ENCODE results near the gene RIOK3. TPM values are rescaled to one million over a fixed set of nuclear protein-coding genes. Genes with fewer than 3 reads are reported as not detected.
"Not testable (repeated sequence)": the region's sequence is repeated elsewhere in the genome, so short reads cannot be mapped to it uniquely, and the experiment has no call there.

Gene RIOK3
- 52.4 and 58.5 TPM in 2 replicates for total RNA-seq (2014; rRNA removed; shearing (Covaris generic))
- polyA plus RNA-seq (2015; cell fraction: cytosol; rRNA removed): 33.1 and 34.2 TPM in 2 replicates
- polyA plus RNA-seq (2015; cell fraction: nucleus; rRNA removed): 46.0 and 52.2 TPM in 2 replicates

GRCh38 chr18:23452728-23453679, at the start of gene RIOK3:
Gene RIOK3 (plus strand): TSS chr18:23453287. CDS start chr18:23453440, 153 bp downstream.
- in situ Hi-C loops (cut with HindIII; ENCODE audit: low pct_unique_long_range_greater_than_20kb, low sequenced_read_pairs): no loop called here
- DNase-seq (ENCODE audit: low read depth, low spot score): peak; percentile 96

GRCh38 chr18:23403310-23403709, 49.8 kb upstream of the RIOK3 start:
- in situ Hi-C loops (cut with HindIII; ENCODE audit: low pct_unique_long_range_greater_than_20kb, low sequenced_read_pairs): no loop called here
- DNase-seq (ENCODE audit: low read depth, low spot score): no peak

- in situ Hi-C loops (cut with HindIII; ENCODE audit: low pct_unique_long_range_greater_than_20kb, low sequenced_read_pairs): no loop called here
- no peak for DNase-seq (ENCODE audit: low read depth, low spot score)
Measured at GRCh38 chr18:23405636-23406035, 47.5 kb upstream of the RIOK3 start.

- in situ Hi-C loops (cut with HindIII; ENCODE audit: low pct_unique_long_range_greater_than_20kb, low sequenced_read_pairs): no loop called here
- no peak for DNase-seq (ENCODE audit: low read depth, low spot score)
Measured at GRCh38 chr18:23406271-23406787, 46.8 kb upstream of the RIOK3 start.

- in situ Hi-C loops (cut with HindIII; ENCODE audit: low pct_unique_long_range_greater_than_20kb, low sequenced_read_pairs): no loop called here
- DNase-seq (ENCODE audit: low read depth, low spot score): no peak
Measured at GRCh38 chr18:23412351-23412964, 40.6 kb upstream of the RIOK3 start.

- in situ Hi-C loops (cut with HindIII; ENCODE audit: low pct_unique_long_range_greater_than_20kb, low sequenced_read_pairs): no loop called here
- no peak for DNase-seq (ENCODE audit: low read depth, low spot score)
Measured at GRCh38 chr18:23415515-23415914, 37.6 kb upstream of the RIOK3 start.

- in situ Hi-C loops (cut with HindIII; ENCODE audit: low pct_unique_long_range_greater_than_20kb, low sequenced_read_pairs): no loop called here
- no peak for DNase-seq (ENCODE audit: low read depth, low spot score)
Measured at GRCh38 chr18:23416298-23416697, 36.8 kb upstream of the RIOK3 start.

- no peak for DNase-seq (ENCODE audit: low read depth, low spot score)
- in situ Hi-C loops (cut with HindIII; ENCODE audit: low pct_unique_long_range_greater_than_20kb, low sequenced_read_pairs): no loop called here
Measured at GRCh38 chr18:23421277-23421676, 31.8 kb upstream of the RIOK3 start.

GRCh38 chr18:23422751-23423418, 30.2 kb upstream of the RIOK3 start:
- DNase-seq (ENCODE audit: low read depth, low spot score): no peak
- in situ Hi-C loops (cut with HindIII; ENCODE audit: low pct_unique_long_range_greater_than_20kb, low sequenced_read_pairs): no loop called here

- DNase-seq (ENCODE audit: low read depth, low spot score): no peak
- in situ Hi-C loops (cut with HindIII; ENCODE audit: low pct_unique_long_range_greater_than_20kb, low sequenced_read_pairs): no loop called here
Measured at GRCh38 chr18:23424616-23425015, 28.5 kb upstream of the RIOK3 start.

GRCh38 chr18:23428821-23429220, 24.3 kb upstream of the RIOK3 start:
- in situ Hi-C loops (cut with HindIII; ENCODE audit: low pct_unique_long_range_greater_than_20kb, low sequenced_read_pairs): no loop called here
- DNase-seq (ENCODE audit: low read depth, low spot score): no peak

GRCh38 chr18:23429538-23429937, 23.5 kb upstream of the RIOK3 start:
- DNase-seq (ENCODE audit: low read depth, low spot score); in situ Hi-C loops (cut with HindIII; ENCODE audit: low pct_unique_long_range_greater_than_20kb, low sequenced_read_pairs): not testable (repeated sequence)

- no peak for DNase-seq (ENCODE audit: low read depth, low spot score)
- in situ Hi-C loops (cut with HindIII; ENCODE audit: low pct_unique_long_range_greater_than_20kb, low sequenced_read_pairs): no loop called here
Measured at GRCh38 chr18:23433360-23433759, 19.7 kb upstream of the RIOK3 start.

- peak; percentile 61 for DNase-seq (ENCODE audit: low read depth, low spot score)
- in situ Hi-C loops (cut with HindIII; ENCODE audit: low pct_unique_long_range_greater_than_20kb, low sequenced_read_pairs): no loop called here
Measured at GRCh38 chr18:23437357-23438045, 15.6 kb upstream of the RIOK3 start.

- in situ Hi-C loops (cut with HindIII; ENCODE audit: low pct_unique_long_range_greater_than_20kb, low sequenced_read_pairs): no loop called here
- DNase-seq (ENCODE audit: low read depth, low spot score): no peak
Measured at GRCh38 chr18:23438046-23438377, 15.1 kb upstream of the RIOK3 start.

GRCh38 chr18:23438608-23439366, 14.3 kb upstream of the RIOK3 start:
- in situ Hi-C loops (cut with HindIII; ENCODE audit: low pct_unique_long_range_greater_than_20kb, low sequenced_read_pairs): no loop called here
- no peak for DNase-seq (ENCODE audit: low read depth, low spot score)

GRCh38 chr18:23440131-23440530, 13.0 kb upstream of the RIOK3 start:
- no peak for DNase-seq (ENCODE audit: low read depth, low spot score)
- in situ Hi-C loops (cut with HindIII; ENCODE audit: low pct_unique_long_range_greater_than_20kb, low sequenced_read_pairs): no loop called here

All from SK-MEL-5 (cell line).